22Rv1 (cell line): ENCODE data around the gene GALR3.

ENCODE experiments used
- ZFX ChIP-seq: fragments of 450-650 bp; IDR thresholded peaks from 2 replicates; pipeline ENCODE4 v1.6.1; 2017; ENCODE audit warnings: antibody characterized with exemption, borderline replicate concordance
- TF ChIP-seq, protein P1 (sequence below): fragments of 450-650 bp; IDR thresholded peaks from 2 replicates; pipeline ENCODE4 v1.5.1; 2017; ENCODE audit warnings: mild to moderate bottlenecking

DNA sequence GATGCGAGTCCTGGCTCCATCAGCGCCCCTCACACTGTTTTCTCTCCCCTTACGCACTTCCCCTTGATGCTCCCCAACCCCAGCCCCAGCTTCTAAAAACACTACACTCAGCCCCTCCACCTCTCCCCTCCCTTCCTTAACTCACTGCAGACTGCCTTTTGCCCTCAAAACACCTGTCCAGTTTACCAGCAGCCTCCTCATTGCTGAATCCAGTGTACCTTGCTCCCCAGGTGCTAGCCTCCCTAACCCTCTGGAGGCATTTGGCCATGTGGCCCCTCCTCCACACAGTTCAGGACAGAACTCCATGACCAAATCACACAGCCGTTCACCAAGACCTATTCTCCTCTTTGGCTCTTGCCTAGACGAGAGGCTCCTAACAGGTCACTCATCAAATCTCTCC lies 2.8 kb upstream of the GALR3 start:
- TF ChIP-seq, protein P1, sequence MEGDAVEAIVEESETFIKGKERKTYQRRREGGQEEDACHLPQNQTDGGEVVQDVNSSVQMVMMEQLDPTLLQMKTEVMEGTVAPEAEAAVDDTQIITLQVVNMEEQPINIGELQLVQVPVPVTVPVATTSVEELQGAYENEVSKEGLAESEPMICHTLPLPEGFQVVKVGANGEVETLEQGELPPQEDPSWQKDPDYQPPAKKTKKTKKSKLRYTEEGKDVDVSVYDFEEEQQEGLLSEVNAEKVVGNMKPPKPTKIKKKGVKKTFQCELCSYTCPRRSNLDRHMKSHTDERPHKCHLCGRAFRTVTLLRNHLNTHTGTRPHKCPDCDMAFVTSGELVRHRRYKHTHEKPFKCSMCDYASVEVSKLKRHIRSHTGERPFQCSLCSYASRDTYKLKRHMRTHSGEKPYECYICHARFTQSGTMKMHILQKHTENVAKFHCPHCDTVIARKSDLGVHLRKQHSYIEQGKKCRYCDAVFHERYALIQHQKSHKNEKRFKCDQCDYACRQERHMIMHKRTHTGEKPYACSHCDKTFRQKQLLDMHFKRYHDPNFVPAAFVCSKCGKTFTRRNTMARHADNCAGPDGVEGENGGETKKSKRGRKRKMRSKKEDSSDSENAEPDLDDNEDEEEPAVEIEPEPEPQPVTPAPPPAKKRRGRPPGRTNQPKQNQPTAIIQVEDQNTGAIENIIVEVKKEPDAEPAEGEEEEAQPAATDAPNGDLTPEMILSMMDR: no peak
- no peak for TF ChIP-seq ZFX
